HG03469 (cell line): ENCODE results near the gene KNTC1.
"Not testable (repeated sequence)": the region's sequence is repeated elsewhere in the genome, so short reads cannot be mapped to it uniquely, and the experiment has no call there.

Source experiments
- ATAC-seq: cut with Tn5 transposase; IDR thresholded peaks from one replicate; pipeline ENCODE4 v1.9.1; 2021; ENCODE audit warnings: mild to moderate bottlenecking, moderate library complexity, moderate number of reproducible peaks; ENCODE audit not compliant: unreplicated experiment

Gene KNTC1

GRCh38 chr12:122547330-122547729, 20.3 kb downstream of the KNTC1 start:
- no peak for ATAC-seq

DNA sequence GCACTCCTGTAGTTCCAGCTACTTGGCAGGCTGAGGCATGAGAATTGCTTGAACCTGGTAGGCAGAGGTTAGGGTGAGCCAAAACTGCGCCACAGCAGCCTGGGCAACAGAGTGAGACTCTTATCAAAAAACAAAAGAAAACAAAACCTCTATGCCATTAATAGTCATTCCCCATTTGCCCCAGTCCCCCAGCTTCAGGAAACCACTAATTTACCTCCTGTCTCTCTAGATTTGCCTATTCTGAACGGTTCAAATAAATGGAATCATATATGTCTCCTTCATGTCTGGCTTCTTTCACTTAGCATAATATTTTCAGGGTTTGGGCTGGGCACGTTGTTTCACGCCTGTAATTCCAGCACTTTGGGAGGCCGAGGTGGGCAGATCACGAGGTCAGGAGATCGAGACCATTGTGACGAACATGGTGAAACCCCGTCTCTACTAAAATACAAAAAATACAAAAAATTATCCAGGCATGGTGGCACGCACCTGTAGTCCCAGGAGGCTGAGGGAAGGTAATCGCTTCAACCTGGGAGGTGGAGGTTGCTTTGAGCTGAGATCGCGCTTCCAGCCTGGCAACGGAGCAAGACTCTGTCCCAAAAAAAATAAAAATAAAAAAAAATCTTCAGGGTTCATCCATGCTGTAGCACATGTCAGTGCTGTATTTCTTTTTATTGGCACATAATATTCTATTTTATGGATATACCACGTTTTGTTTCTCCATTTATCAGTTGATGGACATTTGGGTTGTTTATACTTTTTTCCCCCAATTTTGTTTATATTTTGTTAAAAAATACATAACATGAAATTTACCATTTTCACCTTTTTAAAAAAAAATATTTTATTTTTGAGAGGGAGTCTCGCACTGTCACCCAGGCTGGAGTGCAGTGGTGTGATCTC, 31.9 kb downstream of the KNTC1 start:
- ATAC-seq: no peak

DNA sequence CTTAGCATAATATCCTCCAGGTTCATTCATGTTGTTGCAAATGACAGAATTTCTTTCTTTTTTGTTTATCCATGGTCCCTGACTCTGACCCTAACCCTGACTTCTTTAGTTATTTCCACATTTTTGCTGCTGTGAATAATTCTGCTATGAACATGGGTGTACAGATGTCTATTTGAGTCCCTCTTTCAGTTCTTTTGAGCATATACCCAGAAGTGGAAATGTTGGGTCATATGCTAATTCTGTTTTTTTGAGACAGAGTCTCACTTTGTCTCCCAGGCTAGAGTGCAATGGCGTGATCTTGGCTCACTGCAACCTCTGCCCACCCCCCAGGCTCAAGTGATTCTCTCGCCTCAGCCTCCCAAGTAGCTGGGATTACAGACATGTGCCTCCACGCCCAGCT, 33.1 kb downstream of the KNTC1 start:
- ATAC-seq: no peak

DNA sequence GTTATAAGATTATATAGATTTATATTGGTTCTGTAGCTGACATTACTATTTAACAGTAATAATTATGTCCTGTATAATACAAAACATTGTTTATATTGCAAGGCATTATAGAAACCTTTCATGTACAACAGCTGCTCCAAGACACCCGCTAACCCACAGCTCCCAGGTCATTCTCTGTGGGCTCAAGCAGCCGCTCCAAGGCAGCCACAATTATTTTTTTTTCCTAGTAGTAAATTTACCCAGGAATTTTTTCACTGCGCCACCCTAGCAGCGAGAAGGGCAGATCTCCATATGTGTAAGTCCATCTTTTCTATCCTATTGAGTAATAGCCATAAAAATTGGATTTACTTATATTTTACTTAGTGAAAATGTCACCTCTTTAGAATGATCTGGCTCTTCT, 36.3 kb downstream of the KNTC1 start:
- no peak for ATAC-seq

DNA sequence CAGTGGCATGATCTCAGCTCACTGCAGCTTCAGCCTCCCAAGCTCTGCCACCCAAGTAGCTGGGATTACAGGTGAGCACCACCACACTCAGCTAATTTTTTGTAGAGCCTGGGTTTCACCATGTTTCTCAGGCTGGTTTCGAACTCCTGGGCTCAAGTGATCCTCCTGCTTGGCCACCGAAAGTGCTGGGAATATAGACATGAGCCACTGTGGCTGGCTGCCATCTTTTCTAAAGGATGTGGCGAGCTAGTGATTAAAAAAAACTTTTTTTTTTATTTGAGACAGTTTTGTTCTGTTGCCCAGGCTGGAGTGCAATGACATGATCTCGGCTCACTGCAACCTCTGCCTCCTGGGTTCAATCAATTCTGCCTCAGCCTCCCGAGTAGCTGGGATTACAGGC, 39.8 kb downstream of the KNTC1 start:
- not testable (repeated sequence) for ATAC-seq

DNA sequence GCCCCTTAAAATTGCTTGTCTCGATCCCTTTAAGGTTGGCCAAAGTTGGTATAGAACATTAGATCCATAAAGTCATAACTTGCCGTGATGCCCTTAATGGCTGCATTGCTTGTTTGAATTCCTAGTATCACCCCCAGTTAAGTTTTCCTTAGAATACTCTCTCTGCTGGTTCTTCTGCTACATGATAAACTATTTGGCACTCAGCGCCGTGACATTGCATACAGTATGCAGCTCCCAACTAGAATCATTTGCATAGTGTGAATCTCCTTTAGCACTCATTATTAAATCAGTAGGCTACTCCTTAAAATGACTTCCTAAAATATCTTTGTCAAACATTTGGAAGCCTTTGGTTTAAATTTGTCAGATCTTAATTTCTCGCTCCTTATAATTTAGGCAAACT, 42.2 kb downstream of the KNTC1 start:
- no peak for ATAC-seq

DNA sequence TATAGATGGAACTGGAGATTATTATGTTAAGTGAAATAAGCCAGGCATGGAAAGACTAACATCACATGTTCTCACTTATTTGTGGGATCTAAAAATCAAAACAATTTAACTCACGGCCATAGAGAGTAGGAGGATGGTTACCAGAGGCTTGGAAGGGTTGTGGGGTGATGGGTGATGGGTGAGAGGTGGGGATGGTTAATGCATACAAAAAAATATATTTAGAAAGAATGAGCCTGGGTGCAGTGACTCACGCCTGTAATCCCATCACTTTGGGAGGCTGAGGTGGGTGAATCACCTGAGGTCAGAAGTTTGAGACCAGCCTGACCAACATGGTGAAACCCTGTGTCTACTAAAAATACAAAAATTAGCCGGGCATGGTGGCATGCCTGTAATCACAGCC, 43.0 kb downstream of the KNTC1 start:
- ATAC-seq: not testable (repeated sequence)

- ATAC-seq: no peak
These were observed 44.8 kb downstream of the KNTC1 start for GRCh38 chr12:122571821-122572220.

- ATAC-seq: not testable (repeated sequence)
These were observed 56.2 kb downstream of the KNTC1 start for GRCh38 chr12:122583294-122583693.

- ATAC-seq: no peak
These were observed 57.3 kb downstream of the KNTC1 start for GRCh38 chr12:122584177-122584863.

GRCh38 chr12:122590990-122591389, 63.9 kb downstream of the KNTC1 start:
- no peak for ATAC-seq

- not testable (repeated sequence) for ATAC-seq
These were observed 64.9 kb downstream of the KNTC1 start for GRCh38 chr12:122591966-122592365.

DNA sequence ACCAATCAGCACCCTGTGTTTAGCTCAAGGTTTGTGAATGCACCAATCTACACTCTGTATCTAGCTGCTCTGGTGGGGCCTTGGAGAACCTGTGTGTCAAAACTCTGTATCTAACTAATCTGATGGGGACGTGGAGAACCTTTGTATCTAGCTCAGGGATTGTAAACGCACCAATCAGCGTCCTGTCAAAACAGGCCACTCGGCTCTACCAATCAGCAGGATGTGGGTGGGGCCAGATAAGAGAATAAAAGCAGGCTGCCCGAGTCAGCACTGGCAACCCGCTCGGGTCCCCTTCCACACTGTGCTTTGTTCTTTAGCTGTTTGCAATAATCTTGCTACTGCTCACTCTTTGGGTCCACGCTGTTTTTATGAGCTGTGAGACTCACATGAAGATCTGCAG, 65.5 kb downstream of the KNTC1 start:
- ATAC-seq: not testable (repeated sequence)

DNA sequence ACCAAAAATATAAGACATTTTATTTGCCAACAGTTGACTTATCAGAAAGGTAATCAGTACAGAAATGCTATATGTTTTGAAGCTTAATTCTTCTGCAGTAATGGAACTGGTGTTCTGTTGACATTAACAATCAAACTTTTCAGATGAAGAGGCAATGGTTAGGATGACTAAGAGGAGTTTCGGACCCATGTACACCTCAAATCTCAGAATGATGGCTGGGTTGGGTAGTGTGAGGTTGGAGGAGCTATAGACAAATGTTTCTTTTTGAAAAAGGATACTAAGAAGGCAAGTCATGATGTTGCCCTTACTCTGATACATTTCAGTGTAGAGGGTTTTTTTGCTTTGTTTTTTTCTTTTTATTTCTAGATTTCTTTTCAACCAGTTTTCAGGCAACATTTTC, 66.9 kb downstream of the KNTC1 start:
- no peak for ATAC-seq

DNA sequence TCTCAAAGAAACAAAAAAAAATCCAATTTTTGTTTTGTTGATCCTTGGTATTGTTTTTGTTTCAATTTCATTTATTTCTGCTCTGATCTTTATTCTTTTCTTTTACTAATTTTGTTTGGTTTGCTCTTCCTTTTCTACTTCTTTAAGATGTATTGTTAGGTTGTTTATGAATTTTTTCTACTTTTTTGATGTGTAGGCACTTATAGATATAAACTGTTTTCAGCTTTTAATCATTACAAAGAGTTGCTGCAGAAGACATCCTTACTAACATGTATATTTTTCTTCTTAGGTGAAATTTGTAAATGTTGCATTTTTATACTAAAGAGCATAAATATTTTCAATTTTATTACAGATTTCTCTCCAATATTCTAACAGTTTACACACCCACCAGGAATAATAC, 69.8 kb downstream of the KNTC1 start:
- ATAC-seq: no peak

DNA sequence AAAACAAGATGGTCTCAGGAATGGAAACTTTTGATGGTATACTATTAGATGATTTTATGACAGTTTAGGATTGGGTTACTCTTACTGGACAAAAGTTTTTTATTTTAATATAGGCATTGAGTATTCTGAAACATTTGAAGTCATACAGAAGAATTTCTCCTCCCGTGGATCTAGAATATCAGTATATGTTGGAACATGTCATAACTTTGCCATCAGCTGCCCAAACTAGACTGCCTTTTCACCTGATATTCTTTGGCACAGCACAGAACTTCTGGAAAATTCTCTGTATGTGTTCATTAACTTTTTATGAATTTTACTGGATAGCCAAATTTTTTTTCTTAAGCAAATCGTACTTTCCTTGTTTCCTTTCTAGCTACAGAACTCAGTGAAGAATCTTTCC, 75.4 kb downstream of the KNTC1 start:
- no peak for ATAC-seq

GRCh38 chr12:122604993-122605392, 77.9 kb downstream of the KNTC1 start:
- ATAC-seq: no peak

DNA sequence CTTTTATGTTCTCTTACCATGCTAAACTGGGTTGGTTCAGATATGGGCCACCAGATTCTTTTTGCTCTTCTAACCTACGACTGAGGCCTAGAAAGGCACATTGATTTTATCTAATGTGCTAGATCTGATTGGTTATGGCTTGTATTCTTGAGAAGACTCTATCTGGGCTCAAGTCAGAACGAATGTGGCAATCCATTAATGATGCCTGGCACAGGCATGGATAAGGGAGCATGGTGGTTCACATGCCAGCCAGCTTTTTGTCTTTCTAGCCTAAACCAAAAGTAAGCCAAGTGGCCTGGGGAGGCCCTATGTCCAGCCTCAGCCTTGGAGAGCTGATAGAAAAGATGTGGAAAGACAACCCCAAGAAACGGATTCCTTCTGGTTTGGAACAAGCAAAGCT, 82.7 kb downstream of the KNTC1 start:
- no peak for ATAC-seq

DNA sequence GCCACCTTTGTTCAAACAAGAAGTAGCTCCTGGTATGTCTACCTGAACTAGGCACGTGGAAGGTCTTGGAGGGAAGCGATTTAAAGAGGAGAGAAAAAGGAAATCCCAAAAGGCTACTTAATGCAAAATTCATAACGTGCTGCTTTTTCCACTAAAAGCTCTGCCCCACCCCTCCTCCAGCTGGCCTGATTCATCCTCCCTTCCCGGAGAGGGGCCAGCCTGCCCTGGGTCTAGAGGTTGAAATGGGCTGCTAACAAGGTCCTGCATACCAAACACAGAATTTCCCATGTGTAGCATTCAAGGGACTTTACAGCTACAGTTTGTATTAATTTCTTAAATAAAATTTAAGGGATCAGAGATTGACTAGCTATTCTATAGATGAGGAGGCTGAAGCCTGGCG, 83.2 kb downstream of the KNTC1 start:
- no peak for ATAC-seq

DNA sequence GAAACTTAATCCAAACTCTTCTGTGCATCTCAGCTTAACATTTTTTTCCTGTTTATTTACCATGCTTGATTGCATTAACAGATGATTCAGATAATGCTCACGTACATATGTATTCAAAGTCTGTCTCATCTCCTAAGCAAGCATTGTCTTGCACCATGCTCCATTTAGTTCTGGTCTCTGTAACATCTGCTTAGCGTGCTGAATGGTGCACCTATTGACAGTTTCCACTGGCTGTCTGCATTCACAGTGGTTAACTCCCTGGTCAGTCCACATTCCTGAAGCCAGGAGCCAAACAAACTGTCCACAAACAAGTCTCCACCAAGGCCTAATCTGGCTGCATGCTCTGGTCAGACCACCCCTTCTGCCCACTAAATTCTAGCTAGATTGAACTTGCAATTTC, 83.9 kb downstream of the KNTC1 start:
- ATAC-seq: no peak

DNA sequence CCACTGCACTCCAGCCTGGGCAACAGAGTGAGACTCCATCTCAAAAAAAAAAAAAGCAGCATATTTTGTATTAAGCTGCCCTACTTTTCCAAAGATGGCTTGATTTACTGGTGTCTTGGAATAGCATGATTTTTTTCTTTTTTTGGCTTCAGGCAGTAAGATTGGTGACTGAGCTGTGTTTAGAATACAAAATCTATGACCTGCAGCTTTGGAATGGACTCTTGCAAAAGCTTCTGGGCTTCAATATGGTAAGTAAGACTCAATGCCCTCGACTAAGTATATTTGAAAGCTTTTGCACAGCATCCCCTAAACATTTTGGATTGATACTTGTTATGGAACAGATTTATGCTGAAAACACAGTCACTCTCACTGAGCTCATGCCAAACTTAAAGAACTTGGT, 87.8 kb downstream of the KNTC1 start:
- ATAC-seq: no peak

DNA sequence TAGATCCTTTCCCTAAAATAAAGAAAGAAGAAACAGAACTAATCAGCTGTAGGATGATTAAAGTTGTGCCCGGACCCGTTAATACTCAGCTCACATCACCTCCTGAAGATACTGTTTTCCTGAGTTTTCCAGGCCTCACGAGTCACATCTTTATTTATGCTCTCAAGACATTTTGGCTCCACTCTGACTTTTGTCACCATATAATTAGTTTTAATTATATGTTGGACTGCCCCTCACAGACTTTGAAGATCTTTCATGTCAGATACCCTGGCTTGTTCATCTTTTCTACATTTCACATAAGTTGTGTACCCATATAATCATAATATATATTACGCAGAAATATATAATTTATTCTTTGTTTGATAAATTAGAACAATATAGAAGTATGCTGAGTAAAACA, 88.7 kb downstream of the KNTC1 start:
- ATAC-seq: no peak
